Activated B cell treated with CpG ODN at 0.5 μM for 24 hours (primary cell): ENCODE measurements around the gene ATP11A. TPM values are rescaled to one million over a fixed set of nuclear protein-coding genes. Genes with fewer than 3 reads are reported as not detected.

ENCODE experiments used
- ATAC-seq: fragments of 200-7000 bp; cut with Tn5 transposase; one replicate; pipeline ENCODE4 v1.10.0; 2021; ENCODE audit warnings: low read depth, mild to moderate bottlenecking, moderate library complexity
- CTCF ChIA-PET: fragments of 350-600 bp; sonication (Branson Sonifier 250); formaldehyde crosslinking; loops from one replicate; lab custom pipeline; 2021; ENCODE audit warnings: antibody characterized with exemption; lab: Charles Lee
- POLR2A ChIA-PET: fragments of 350-600 bp; sonication (Branson Sonifier 250); formaldehyde crosslinking; loops from one replicate; lab custom pipeline; 2021; ENCODE audit warnings: antibody characterized with exemption; lab: Charles Lee
- DNase-seq: peaks from one replicate; pipeline ENCODE4 v3.0.0; 2022
- H3K27ac Mint-ChIP-seq: one replicate; pipeline ENCODE4 v1.8.0; 2020; ENCODE audit warnings: mixed read lengths
- H3K27me3 Mint-ChIP-seq: one replicate; pipeline ENCODE4 v1.8.0; 2021; ENCODE audit warnings: mixed read lengths
- H3K36me3 Mint-ChIP-seq: one replicate; pipeline ENCODE4 v1.8.0; 2021; ENCODE audit warnings: low read depth, mixed read lengths
- H3K4me1 Mint-ChIP-seq: one replicate; pipeline ENCODE4 v1.8.0; 2021; ENCODE audit warnings: mixed read lengths
- H3K4me3 Mint-ChIP-seq: one replicate; pipeline ENCODE4 v1.8.0; 2020; ENCODE audit warnings: mild to moderate bottlenecking, mixed read lengths
- H3K9me3 Mint-ChIP-seq: one replicate; pipeline ENCODE4 v1.8.0; 2020; ENCODE audit warnings: mixed read lengths
- CTCF ChIP-seq: fragments of 200-600 bp; IDR thresholded peaks from one replicate; pipeline ENCODE4 v1.8.0; 2022; ENCODE audit warnings: antibody characterized with exemption, mild to moderate bottlenecking
- intact Hi-C: fragments of 100-400 bp; cut with micrococcal nuclease; formaldehyde crosslinking; loops from one replicate; pipeline ENCODE4 v1.15.1; 2024
- total RNA-seq: library from RNA; stranded (reverse); gene quantifications from 2 replicates; pipeline ENCODE4 v1.2.3, GENCODE V29; 2022

The ATP11A gene
- total RNA-seq, 1 donor from 2014 or later = 49.6 TPM

GRCh38 chr13:112751617-112752016 is 61.8 kb downstream of the ATP11A start:
- Mint-ChIP-seq H3K36me3 (no peaks in the 10 kb centered on the region), H3K4me3 (no peak overlapping the region), H3K4me1 (peaks cover 3% of the 10 kb centered on the region), H3K27ac (no peak overlapping the region), H3K27me3 (no peaks in the 10 kb centered on the region), H3K9me3 (no peaks in the 10 kb centered on the region)
- ChIA-PET CTCF (no interaction called here), POLR2A (no interaction called here)
- intact Hi-C loops = no loop called here
- ATAC-seq (no peak), DNase-seq (no peak)
- no peak for TF ChIP-seq CTCF

- intact Hi-C loops = no loop called here
- Mint-ChIP-seq H3K4me1 (peaks cover 3% of the 10 kb centered on the region), H3K27ac (no peak overlapping the region), H3K36me3 (no peaks in the 10 kb centered on the region), H3K4me3 (no peak overlapping the region), H3K9me3 (no peaks in the 10 kb centered on the region), H3K27me3 (no peaks in the 10 kb centered on the region)
- ATAC-seq (no peak), DNase-seq (no peak)
- ChIA-PET CTCF (no interaction called here), POLR2A (no interaction called here)
- no peak for TF ChIP-seq CTCF
These were observed 62.4 kb downstream of the ATP11A start for GRCh38 chr13:112752211-112752610.

- no peak for DNase-seq
- Mint-ChIP-seq H3K27ac (no peak overlapping the region), H3K4me3 (no peak overlapping the region)
These were observed 63.1 kb downstream of the ATP11A start for GRCh38 chr13:112752711-112753541.

GRCh38 chr13:112753833-112754232 is 64.0 kb downstream of the ATP11A start:
- Mint-ChIP-seq H3K4me3 (no peak overlapping the region), H3K27me3 (no peaks in the 10 kb centered on the region), H3K36me3 (no peaks in the 10 kb centered on the region), H3K4me1 (peaks cover 3% of the 10 kb centered on the region), H3K27ac (no peak overlapping the region), H3K9me3 (no peaks in the 10 kb centered on the region)
- no peak for TF ChIP-seq CTCF
- ChIA-PET CTCF (no interaction called here), POLR2A (no interaction called here)
- DNase-seq (no peak), ATAC-seq (no peak)
- intact Hi-C loops = no loop called here

More at GRCh38 chr13:112752711-112753541, 63.1 kb downstream of the ATP11A start:
- Mint-ChIP-seq H3K4me1 (peaks cover 3% of the 10 kb centered on the region), H3K36me3 (no peaks in the 10 kb centered on the region), H3K9me3 (no peaks in the 10 kb centered on the region), H3K27me3 (no peaks in the 10 kb centered on the region)
- intact Hi-C loops = no loop called here
- POLR2A ChIA-PET = no interaction called here
- no peak for ATAC-seq
- CTCF ChIA-PET = no interaction called here
- no peak for TF ChIP-seq CTCF

- ChIA-PET POLR2A (no interaction called here), CTCF (no interaction called here)
- no peak overlapping the region for H3K27ac Mint-ChIP-seq
- H3K4me1 Mint-ChIP-seq = peaks cover 6% of the 10 kb centered on the region
- DNase-seq = no peak
- peaks cover 2% of the 10 kb centered on the region for H3K9me3 Mint-ChIP-seq
- H3K4me3 Mint-ChIP-seq = no peak overlapping the region
- ATAC-seq = no peak
- no peak for TF ChIP-seq CTCF
- intact Hi-C loops = no loop called here
- H3K36me3 Mint-ChIP-seq = no peaks in the 10 kb centered on the region
- H3K27me3 Mint-ChIP-seq = no peaks in the 10 kb centered on the region
These were observed 64.6 kb downstream of the ATP11A start for GRCh38 chr13:112754281-112755025.
